GM03348 (cell line): ENCODE results near the gene C11orf91.
"Not testable (repeated sequence)": the region's sequence is repeated elsewhere in the genome, so short reads cannot be mapped to it uniquely, and the experiment has no call there.

Experiments used
- DNase-seq: peaks from one replicate; pipeline ENCODE4 v3.0.0; 2012; ENCODE audit warnings: low spot score

C11orf91 gene

DNA sequence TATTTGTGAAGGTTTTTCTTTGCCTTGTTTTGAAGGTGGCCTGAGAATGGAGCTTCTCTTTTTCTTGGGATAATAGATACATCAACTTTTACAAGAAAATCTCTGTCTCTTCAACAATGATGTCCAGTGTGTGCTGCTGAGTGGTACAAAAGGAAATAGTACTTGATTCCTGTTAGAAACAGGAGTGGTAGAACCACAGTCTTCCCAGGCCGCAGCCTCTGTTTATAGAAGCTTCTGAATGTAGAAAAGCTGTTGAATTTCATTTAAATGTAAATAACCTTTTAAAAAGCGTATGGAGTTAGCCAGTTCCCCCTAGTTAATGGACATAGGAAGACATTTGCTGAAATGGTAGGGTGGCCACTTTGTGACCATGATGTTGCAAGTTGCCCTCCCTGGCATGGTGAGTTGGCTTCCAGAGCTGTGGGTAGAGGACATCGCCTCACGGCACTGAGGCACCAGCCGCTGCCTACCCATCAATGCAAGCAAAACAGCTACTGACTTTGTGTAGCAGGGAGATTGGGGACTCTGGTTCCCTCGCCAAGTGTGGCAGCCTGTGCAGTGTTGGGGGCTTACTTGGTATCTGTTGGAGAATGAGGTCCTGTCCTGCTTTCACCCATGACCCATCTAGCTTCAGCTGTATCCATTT is 31.6 kb downstream of the C11orf91 start:
- DNase-seq, result no peak

DNA sequence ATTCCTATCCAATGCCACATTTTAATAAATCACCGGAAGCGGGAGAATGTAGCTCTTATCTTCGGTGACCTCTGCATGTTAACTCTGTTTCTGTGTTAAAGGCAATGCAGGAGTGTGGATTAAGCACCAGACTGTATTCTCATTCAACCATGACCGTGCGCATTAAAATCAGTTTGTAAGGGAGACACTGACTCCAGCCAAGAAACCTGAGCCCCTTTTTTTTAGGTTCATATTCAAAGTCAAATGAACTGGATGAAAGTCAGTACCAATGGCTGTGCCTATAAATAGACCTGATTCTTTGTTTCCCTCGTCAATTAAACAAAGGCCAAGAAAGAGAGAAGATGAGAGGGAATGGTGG is 32.2 kb downstream of the C11orf91 start:
- DNase-seq, result no peak

DNA sequence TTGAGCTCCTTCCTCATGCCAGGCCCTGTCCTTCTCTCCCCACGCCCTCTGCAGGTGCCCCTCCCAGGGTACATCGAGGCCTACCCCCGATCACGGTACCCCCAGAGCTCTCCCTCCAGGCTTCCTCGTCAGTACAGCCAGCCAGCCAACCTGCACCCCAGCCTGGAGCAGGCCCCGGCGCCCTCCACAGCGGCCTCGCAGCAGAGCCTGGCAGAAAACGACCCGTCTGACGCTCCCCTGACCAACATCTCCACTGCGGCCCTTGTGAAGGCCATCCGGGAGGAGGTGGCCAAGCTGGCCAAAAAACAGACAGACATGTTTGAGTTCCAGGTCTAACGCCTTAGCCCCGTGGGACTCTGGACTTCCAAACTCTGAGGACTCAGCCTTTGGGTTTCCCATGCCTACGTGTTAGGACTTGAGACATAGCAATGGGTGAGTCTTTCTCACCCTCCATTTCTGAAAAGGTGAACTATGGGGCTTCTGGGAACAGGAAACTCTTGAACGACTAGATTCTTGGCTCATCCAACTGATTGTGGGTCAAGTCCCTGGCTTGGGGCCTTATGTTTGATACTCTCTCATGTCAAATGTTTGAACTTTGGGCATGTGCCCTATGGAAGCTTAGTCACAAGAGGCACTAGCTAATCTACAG is 32.7 kb downstream of the C11orf91 start:
- DNase-seq, result no peak

DNA sequence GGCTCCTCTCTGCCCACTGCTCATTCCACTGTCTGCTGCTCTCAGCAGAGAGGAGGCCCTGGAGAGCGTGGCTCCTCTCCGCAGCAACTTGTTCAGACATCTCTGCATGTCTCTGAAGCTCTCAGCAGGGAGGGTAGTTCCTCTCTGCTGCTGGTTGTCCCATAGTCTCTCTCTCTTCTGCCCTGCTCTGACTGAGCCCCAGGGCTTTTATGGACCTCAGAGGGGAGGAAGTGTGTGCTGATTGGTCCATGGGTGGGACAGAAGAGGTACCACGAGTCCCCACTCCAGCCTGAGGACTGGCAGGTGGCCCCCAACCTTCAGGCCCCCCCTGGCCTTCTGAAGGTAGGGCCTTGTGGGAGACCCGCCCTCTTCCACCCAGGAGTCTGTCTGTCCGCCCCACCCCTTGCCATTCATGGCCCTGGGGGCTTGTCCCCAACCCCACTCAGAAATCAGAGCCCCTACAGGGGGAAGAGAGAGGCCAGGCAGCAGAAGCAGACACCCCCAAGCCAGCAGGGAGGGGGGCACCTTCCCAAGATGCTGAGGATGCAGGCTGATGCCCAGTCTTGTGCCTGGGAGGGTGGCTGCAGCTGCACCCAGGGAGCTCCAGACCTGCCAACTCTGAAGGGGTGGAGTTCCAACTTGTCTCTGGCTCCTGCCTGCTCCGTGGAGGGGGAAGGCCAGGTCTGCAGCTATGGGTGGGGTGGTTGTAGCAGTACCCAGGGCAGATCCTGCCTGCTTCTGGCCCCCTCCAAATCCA is 35.1 kb downstream of the C11orf91 start:
- DNase-seq, result no peak

DNA sequence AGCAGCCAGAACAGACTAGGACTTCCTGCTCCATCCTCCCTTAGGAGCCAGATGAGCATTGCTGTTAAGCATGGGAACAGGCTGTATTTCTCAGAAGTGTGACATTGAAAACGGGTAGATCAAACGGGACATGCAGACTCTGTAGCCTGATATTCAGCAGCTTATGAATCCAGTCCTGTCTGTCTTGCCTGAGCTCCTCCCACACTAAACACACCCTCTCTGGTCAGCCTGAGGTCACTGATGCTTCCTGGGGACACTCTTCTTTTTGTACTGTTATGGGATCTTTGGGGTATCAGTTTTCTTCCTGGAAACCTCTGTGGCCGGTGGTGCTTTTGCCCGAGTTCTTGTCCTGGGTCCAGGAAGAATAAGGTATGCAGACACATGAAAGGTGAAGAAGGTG is 35.8 kb downstream of the C11orf91 start:
- no peak for DNase-seq

DNA sequence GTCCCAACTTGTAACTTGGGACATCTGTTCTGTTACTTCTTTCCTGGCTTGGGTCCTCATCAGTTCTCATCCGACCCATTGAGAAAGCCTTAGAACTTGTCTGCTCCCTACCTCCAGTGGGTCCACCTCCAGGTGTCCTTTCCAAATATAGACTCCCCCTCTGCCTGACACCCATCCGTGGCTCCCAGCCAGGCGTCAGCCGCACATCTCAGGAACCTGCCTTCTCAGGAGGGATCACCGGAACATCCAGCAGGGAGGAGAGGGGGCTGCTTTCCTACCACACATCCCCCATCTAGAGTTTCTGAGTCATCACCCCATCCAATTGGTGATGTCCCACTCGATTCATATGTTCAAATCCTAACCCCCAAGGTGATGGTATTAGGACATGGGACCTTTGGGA is 36.5 kb downstream of the C11orf91 start:
- DNase-seq, result no peak

DNA sequence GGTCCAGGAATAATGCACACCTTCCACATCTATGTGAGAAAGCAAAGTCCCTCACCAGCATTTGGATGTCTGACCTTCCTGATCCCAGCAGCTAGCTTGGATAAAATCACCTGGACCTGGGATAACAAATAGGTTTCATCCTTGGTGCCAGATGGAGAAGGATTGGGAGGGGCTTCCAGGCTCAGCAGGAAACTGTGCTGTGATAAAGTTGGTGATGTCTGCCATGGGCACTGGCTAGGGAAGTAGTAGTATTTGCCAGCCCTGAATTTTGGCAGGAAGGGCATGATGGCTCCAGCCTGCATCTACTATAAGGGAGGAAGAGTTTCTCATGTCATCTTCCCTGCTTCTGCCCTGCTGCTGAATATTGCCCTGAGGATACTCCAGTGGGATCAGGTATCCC is 37.5 kb downstream of the C11orf91 start:
- DNase-seq, result no peak

DNA sequence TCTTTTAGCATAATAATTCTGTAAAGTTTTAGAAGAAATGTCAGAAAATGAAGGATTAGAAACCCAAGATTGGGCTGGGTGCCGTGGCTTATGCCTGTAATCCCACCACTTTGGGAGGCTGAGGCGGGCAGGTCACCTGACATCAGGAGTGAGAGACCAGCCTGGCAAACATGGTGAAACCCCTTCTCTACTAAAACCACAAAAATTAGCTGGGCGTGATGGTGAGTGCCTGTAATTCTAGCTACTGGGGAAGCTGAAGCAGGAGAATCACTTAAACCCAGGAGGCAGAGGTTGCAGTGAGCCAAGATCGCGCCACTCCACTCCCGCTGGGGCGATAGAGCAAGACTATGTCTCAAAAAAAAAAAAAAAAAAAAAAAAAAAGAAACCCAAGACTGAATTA is 39.1 kb downstream of the C11orf91 start:
- DNase-seq, result not testable (repeated sequence)

DNA sequence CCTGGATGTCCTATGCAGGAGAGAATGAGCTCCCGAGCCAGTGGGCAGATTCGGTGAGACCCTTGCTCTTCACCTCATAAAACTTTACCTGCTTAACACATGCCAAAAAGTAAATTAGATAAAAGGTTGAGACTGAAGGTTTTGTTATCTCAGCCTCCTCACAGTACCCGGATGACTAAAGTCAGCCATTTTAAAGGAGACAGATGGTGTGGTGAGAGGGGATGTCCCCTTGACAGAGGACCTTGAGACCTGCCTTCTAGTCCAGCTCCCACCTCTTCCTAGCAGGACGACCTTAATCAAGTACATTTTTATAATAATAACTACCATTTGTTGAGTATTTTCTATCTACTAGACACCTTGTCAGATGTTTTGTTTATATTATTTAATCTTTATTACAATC is 39.7 kb downstream of the C11orf91 start:
- no peak for DNase-seq

DNA sequence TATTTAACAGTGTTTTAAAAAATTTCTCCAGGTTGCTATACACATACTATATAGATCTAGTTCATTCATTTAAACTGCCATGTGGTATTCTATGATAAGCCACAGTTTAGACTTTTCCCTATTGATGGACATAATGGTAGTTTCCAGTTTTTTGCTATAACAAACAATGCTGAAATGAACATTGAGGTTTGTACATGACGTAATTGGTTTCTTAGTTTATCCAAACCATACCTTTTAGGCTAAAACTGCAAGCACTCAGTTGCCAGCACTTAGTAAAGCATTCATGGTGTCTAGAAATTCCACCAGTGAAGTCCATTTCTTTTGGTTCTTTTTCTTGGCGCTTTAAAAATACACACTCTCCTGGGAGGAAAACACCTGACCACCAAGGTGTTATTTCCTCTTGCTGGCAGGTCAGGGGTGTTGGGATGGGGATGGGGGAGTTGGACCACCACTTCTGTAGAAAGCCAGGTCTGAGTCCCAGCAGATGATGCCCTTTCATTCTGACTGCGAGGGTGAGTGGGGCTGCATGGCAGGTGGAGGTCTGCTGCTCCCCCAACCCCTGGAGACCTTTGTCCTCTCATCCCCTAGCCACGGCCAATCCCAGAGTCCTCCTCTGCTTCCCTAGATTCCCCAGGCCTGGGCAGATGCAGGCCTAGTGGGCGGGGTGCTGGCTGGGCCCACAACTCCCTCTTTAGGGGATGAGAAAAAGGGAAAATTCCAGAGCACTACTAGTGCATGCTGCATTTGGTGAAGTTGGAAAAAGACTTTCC is 41.1 kb downstream of the C11orf91 start:
- DNase-seq, result no peak

DNA sequence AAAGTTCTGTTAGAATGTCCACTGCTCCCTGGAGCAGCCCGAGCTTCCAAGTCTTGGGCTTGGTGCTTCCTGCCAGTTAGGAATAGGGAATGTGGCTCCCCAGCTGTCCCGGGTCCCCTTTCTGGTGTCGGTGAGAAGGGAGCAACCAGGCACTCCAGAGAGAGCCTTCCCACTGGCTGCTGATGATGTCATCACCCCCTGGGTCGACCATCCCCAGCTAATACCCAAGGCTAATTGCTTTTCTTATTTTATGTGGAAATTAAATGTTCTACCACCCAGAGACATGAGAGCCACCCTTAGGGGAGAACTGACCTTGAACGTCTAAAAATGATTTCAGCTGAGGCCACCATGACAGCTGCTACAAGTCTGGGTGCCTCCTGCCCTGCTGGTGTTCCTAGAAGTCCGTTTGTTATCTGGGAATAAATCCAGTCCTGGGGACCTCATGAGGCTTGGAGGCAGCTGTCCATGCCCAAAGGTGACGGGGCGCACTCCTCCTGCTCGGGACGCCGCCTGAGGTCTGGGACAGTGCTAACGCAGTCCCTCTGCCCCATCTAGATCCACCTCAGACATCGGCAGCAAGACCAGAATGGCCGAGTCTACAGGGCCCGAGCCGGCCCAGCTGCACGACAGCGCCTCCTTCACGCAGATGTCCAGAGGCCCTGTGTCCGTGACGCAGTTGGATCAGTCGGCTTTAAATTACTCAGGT is 42.3 kb downstream of the C11orf91 start:
- DNase-seq, result no peak

DNA sequence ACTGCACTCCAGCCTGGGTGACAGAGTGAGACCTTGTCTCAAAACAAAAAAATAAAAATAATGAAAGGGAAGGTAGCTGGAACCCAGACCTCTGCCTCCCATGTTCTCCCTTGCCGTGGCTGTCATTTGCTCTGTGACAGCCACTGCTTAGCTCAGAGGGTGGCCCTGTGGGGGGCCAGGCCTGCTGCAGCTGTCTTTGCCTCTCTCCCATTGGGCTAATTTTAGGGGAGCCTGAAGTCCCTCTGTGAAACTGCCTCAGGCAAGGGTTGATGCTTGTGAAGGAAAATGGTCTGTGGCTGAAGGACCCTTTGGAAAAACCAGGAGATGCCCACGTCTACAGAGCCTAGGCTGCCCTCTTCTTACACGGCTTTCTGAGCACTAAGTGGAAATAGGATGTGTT is 42.9 kb downstream of the C11orf91 start:
- no peak for DNase-seq

DNA sequence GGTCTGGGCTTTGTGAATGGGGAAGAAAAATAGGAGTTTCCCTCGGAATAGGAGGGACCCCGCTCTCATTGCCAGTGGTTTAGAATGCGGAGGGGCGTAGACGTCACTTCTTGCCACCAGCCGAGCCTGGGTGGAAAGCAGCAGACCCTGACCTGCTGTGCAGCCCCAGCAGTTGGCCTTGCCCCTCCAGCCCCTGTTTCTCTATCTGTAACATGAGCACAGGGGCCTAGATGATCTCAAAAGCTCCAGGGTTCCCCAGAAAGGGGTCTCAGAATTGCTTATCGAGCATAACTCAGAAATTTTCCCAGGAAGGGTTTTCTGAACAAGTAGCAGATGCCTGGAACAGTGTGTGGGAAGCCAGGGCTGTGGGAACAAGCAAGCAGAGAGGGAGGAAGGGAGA is 43.9 kb downstream of the C11orf91 start:
- DNase-seq, result no peak

DNA sequence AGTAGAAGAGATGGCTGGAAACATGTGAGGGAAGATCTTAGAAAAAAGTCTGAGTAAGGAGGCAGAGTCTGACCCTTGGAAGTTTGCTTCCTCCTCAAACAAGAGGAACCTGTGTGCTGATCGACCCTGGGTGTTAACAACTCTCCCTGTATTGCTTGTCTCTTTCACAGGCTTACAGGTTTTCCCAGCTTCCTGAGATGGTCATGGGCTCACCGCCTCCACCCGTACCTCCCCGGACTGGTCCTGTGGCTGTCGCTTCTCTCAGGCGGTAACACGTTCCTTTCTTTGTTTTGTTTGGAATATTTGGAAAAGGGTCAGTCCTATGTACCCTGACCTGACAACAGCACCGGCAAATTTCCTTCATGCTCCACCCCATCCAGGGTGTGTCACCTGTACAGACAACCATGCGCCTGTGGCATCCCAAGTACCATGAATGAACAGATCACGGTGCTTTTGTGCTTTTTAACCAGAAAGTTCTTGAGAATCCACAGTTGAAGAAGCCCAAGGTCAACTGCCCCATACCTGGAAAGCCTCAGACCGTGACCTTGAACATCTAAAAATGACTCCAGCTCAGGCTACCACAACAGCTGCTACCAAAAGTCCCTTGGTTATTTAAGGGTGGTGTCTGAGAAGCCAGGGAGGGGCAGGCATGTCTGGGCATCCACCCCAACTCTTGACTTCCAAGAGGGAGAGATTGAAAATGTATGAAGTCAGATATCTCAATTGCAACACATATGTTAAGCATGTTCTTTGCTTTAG is 44.6 kb downstream of the C11orf91 start:
- DNase-seq, result no peak

DNA sequence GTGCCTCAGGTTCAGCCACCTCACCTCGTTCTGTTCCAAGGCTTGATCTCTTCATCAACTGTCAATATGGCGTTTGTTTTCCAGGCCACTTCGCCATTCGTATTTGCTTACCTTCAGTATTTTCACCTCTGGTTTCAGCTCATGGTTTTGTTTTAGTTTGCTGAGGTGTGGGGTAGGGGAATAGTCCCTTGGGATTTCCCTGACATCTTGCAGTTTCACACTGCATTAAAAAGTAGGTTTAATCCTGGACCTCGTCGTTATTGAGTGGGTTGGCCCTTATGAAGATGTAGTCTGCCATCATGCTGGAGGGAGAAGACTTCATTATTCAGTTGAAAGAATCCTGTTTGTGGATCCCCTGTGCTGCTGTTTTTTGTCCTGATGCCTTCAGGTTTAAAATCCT is 46.0 kb downstream of the C11orf91 start:
- no peak for DNase-seq

DNA sequence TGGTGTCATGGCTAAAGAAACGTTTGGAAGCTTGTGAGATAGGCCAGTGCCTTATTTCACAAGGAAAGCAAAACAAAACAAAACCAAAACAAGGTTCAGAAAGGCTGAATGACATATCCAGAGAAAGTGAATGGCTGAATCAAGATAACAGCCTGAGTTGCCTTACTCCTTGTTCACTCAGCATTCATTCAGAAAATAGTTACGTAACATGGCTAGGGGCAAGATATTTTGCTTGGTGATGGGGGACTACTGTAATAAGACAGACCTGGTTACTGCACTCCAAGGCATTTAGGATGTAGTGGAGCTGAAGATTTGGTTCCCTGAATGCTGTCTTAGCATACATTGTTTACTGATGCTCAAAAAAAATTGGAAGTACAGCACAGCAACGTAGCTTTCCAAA is 47.7 kb downstream of the C11orf91 start:
- no peak for DNase-seq

DNA sequence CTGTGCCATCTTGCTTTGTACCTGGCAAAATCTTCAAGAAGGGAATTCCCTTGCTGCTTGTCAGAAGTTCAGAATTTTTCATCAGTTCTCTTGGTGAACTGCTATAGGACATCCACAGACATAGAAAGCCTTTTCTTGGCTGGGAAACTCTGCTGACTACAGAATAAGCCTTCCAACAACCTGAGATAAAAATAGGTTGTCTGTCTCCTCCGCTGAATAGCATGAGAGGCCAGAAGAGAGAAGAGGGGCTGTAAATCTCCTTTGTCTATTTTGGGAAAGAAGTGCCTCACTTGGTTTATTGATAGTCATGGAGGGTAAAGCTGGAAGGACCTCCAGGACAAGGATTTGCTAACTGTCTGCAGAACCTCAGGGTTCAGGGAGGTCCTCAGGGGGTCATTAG is 48.2 kb downstream of the C11orf91 start:
- DNase-seq, result no peak

DNA sequence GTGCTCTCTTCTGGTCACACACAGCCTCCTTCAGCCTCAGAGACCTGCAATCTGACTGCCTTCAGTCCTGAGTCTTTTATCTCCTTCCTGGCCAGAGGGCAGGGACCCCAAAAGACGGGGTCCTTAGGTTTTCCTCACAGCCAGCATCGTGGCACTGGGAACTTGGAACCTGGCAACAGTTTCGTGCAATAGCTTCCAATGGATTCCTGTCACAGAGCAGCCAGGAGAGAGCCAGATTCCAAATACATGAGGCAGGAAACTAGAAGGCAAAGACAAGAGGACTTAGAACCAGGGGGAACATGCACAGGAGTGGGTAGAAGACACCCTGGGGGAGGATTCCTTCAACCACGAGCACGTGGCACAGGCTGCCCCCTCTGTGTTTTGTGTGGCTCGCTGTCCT is 48.6 kb downstream of the C11orf91 start:
- no peak for DNase-seq

DNA sequence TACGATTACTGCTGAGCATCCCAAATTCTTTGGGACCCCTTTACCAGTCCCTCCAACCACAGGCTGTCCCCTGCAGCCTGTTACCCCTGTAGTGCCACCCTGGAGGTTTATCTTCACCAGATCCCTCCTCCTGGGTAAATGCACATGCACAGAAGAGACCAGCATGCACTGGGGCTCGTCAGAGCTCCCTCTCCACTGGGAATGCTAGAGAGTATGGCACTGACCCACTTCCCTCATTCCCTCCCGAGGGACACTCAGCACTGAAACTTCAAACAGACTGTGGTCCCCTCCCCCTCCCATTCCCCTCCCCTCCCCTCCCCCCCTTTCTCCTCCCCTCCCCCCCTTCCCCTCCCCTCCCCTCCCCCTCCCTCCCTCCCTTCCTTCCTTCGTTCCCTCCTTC is 49.1 kb downstream of the C11orf91 start:
- no peak for DNase-seq

DNA sequence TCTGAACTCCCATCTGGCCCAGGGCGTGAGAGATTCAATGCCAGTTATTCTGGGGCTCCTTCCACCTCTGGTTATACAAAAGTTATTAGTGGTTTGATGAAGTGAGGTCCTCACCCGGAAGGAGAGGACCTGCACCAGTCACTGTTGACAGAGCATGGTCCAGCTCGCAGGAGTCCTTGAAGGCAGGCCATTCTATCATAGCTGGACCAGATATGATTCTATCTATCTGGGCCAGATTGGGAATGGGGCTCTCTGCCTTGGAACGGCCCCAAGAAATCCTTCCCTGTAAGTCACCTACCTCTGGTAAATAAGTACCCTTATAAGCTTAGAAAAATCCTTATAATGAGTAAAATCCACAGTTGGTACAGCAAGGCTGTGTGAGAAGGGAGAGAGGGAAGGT is 50.7 kb downstream of the C11orf91 start:
- DNase-seq, result no peak
